ENCODE data around the gene CD164L2.

CD164L2 gene

GRCh38 chr1:27381969-27382762 lies 967 bp downstream of the CD164L2 start:
- DNase-seq = no peak

GRCh38 chr1:27380766-27381733 lies 2.1 kb downstream of the CD164L2 start:
- DNase-seq = no peak

DNA sequence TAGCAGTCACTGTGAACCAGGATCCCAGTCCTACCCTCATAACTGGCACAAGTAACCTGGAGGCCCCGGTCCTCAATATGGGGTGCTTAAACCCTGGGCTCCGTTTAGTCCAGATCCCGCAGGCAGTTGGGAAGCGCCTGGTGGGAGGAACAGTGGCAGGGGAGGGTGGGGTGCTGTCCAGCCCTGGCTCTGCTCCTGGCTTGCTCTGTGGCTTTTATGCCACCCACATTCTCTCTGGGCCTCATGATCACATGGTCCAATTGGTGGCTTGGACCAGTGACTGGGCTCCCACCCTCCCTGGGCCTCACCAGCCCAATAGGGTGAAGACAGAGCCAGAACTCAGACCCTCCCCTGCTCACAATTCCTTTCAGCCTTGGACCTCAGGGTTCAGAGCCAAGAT lies 2.9 kb downstream of the CD164L2 start:
- no peak for DNase-seq

GRCh38 chr1:27379564-27380122 lies 3.5 kb downstream of the CD164L2 start:
- DNase-seq = no peak

GRCh38 chr1:27377760-27378495 lies 5.2 kb downstream of the CD164L2 start:
- DNase-seq = no peak

DNA sequence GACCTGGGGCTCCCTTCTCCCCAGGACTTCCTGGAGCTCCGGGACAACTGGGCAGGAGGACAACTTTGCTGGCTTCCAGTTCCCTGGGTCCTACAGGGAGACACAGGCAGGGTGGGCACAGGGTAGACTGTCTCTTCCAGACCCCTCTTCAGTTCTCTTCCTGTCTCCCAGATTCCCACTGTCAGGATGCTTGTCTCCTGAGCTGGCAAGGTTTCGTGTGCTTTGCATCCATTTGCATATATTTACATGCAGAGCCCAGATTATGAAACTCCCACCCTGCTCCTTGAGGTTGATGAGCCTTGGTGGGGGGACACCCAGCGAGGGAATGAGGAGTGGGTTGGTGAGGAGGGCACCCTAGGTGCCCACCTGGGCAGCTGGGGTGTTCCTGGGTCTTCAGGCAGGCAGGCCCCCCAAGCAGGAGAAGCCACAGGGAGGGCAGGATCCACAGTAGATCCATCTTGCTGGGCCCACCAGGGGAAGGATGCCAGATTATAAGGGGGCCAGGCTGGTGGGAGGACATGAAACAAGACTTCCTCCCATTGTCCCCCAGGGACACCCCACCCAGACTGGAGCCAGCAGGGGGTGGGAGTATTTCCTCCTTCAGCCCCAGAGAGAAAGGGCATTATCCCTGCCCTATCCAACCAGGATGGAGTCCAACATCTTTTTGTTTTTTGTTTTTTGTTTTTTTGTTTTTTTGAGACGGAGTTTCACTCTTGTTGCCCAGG lies 8.6 kb downstream of the CD164L2 start, which contains the start of gene FCN3:
TSS of gene FCN3 (minus strand) at position 463 of the 725 bp plus-strand sequence. CDS start at position 457, 6 bp downstream.
- DNase-seq = no peak

DNA sequence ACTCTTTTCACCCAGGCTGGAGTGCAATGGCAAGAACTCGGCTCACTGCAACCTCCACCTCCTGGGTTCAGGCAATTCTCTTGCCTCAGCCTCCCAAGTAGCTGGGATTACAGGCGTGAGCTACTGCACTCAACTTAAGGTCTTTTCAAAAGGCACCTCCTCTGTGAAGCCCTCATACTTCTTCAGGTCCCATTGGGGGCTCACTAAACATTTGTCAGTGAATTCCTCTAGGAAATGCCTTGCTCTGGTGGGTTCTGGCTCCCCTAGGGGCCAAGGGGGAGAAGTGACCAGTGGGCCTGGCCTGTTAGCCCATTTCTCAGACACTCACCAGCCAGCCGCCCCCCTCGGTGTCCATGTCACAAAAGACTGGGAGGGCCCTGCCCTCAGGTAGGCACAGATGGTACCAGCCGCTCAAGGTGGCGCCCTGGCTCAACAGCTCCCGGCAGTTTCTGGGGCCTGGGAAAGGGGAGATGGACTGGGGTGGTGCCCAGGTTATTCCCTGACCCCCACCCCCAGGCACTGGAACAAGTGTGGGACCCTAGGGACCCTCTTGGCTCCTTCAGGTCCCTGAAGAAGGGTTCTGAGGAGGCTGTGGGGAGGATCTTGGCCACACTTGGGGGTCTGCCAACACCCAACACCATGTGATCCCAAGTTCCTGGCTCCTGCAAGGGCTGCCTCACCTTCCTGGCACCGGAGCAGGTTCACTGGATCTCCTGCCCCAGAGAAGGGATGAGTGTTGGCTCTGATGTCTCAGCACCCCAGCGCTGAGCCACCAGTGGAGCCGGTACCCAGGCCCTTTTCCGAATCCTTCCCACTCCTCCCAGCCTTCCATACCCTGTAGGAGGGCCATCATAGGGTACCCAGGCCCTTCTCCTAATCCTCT lies 10.1 kb downstream of the CD164L2 start:
- no peak for DNase-seq

GRCh38 chr1:27372022-27372807 lies 10.9 kb downstream of the CD164L2 start:
- no peak for DNase-seq

GRCh38 chr1:27368869-27369582 lies 14.1 kb downstream of the CD164L2 start:
- DNase-seq = no peak

DNA sequence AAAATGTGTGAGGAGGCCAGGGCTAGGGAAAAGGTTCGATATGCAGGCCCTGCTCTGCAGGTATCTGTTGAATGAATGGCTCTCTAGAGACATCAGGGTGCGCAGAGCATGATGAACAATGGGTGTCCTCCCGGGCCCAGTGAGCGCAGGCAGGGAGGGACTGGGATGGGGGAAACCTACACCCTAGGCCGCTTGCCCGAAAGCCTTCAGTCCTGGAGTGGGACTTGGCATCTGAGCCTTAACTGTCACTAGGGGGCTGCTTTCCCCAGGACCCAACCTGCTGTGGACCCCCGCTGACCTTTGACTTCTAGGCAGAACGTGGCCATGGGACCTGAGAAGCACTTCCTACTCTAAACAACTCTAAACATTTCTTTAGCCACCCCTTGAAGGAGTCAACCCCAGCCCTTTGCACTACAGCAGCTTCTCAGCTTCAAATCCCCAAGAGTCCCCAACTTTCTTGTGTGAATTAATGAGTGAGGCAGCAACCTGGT lies 15.9 kb downstream of the CD164L2 start:
- DNase-seq = no peak

DNA sequence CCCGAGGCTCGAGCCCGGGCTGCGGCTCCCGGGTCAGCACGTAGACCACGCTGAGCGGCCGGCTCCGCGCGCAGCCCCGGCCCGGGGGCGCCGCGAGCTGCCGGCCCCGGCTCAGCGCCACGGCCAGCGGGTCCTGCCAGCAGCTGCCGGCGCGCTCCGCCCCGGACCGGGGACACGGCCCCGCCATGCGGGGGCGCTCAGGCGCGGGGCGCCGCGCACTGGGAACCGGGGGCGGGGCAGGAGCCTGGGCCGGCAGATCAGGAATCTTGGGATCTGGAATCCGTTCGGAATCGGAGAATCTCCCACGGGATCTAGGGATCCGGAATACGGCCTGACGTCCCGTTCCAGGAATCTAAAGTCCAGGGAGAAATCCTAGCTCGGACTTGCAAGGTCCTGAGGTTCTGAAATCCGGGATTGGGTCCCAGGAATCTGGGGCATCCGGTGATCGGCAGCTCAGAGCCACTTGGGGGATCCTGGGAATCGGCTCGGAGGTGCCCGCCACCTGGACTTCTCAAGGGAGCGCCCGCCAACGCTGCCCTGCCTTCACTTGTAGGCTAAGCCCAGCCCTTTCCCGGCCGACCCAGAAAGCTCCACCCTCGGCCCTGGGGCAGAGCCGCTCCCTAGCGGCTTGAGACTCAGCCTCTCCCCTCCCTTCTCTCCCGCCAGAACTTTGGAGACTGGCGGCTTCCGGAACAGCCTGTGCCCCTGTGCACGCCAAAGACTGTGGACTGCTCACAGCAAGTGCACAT lies 16.5 kb downstream of the CD164L2 start, which contains the start of gene MAP3K6:
TSS of gene MAP3K6 (minus strand) at position 551 of the 749 bp plus-strand sequence. CDS start at position 187, 364 bp downstream.
- DNase-seq = peak; percentile 29

DNA sequence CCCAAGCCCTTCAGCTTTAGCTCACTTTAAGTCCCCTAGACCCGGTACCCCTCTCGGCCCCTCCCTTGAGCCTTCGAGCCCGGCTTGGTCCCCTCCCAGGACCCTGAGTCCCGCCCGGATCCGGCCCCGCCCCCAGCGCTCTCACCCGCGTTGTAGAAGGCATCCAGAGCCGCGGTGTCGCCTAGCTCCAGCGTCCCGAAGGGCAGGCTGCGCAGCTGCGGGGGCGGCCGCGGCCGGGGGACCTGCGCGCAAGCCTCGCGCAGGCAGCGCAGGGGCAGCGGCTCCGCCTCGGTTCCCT lies 17.1 kb downstream of the CD164L2 start:
- DNase-seq = peak; percentile 59

DNA sequence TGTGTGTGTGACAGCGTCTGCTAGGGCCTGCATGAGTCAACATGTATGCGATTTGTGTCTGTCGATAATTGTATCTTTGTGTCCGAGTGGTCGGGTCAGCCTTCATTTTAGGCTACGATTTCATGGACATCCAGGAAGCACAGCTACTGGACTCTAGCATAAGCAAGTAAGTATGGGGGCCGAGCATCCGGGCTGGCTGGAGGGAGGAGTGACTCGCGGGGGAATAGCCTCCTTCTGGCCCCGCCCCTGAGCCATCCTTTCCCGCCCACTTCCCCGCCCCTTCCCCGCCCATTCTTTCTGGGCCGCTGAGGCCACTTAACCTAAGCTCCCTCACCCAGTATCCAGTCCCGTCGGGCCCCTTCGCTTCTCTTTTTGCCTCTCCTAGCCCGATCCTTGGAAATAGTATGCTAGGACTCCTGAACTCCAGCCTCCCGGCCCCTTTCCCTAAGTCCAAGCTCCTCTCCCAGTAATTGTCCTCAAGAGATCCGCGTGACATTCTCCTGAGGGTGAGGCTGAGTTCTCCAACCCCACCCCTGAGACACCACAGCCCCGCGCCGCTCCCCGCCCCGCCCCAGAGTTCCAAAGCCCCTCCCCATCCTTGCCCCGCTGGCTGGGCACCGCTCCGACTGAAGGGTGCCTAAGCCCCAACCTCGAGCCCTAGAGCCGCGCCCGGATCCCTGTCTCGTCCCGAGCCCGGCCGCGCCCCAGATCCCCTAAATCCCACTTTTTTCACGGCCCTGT lies 17.6 kb downstream of the CD164L2 start:
- DNase-seq = peak; percentile 59

DNA sequence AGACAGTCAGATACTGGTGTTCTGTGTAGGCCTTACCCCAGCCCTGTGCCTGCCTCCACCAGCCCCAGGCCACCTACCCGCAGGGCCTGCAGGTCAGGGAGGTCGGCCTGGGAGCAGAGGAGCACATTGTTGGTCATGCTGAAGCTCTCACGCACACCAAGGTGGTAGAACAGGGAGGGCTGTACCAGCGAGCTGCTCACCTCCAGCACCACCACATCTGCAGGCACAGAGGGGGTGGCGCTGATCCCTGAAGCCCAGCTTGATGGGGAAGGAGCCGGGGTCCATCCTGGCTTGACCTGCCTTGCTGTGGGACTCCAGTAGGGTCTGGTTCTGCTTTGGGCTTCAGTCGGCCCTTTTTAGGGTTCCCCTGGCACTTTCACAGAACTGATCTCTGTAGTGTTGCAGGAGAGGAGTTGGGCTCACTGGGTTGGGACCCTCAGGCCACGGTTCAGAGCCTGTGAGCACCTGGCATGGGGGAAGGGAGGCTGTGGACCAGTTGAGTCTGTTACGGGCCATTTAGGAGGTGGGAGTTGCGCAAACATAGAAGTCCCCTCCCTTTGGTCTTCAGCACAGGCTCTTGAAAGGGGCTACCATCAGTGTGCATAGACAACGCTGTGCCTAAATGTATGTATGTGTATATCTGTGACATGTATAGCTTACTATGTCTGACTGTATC lies 18.3 kb downstream of the CD164L2 start:
- no peak for DNase-seq

GRCh38 chr1:27363766-27364695 lies 19.1 kb downstream of the CD164L2 start:
- DNase-seq = no peak

- no peak for DNase-seq
Observed at GRCh38 chr1:27361553-27361952, 21.6 kb downstream of the CD164L2 start.
